DMS53 treated with DMSO at 0.1 percent for 48 hours (cell line): ENCODE results near the gene EPB42.
"Not testable (repeated sequence)": the region's sequence is repeated elsewhere in the genome, so short reads cannot be mapped to it uniquely, and the experiment has no call there.

Experiments used
- DNase-seq: peaks from one replicate; lab custom pipeline; 2025; ENCODE audit not compliant: unreplicated experiment; lab: John Stamatoyannopoulos, UW

The EPB42 gene

GRCh38 chr15:43213466-43213865 is 7.4 kb downstream of the EPB42 start:
- DNase-seq: no peak

- DNase-seq: no peak
These were observed 7.9 kb downstream of the EPB42 start for GRCh38 chr15:43212951-43213350.

GRCh38 chr15:43212299-43212698 is 8.5 kb downstream of the EPB42 start:
- no peak for DNase-seq

GRCh38 chr15:43211224-43211735 is 9.5 kb downstream of the EPB42 start:
- DNase-seq: no peak

GRCh38 chr15:43210807-43211206 is 10.0 kb downstream of the EPB42 start:
- no peak for DNase-seq

- no peak for DNase-seq
These were observed 10.6 kb downstream of the EPB42 start for GRCh38 chr15:43210172-43210745.

- peak; percentile 3 for DNase-seq
These were observed 11.6 kb downstream of the EPB42 start for GRCh38 chr15:43209059-43209824.

GRCh38 chr15:43208052-43209002 is 12.5 kb downstream of the EPB42 start:
- no peak for DNase-seq

- DNase-seq: no peak
These were observed 13.8 kb downstream of the EPB42 start for GRCh38 chr15:43207024-43207423.

- DNase-seq: no peak
These were observed 14.8 kb downstream of the EPB42 start for GRCh38 chr15:43206054-43206453.

- DNase-seq: peak; percentile 9
These were observed 16.6 kb downstream of the EPB42 start for GRCh38 chr15:43204016-43204901.

- no peak for DNase-seq
These were observed 20.8 kb downstream of the EPB42 start for GRCh38 chr15:43199945-43200488.

- no peak for DNase-seq
These were observed 21.8 kb downstream of the EPB42 start for GRCh38 chr15:43198992-43199391.

GRCh38 chr15:43198556-43198955 is 22.3 kb downstream of the EPB42 start:
- not testable (repeated sequence) for DNase-seq

GRCh38 chr15:43197773-43198172 is 23.0 kb downstream of the EPB42 start:
- not testable (repeated sequence) for DNase-seq

GRCh38 chr15:43196760-43197548 is 23.9 kb downstream of the EPB42 start:
- no peak for DNase-seq

- DNase-seq: no peak
These were observed 26.0 kb downstream of the EPB42 start for GRCh38 chr15:43194795-43195194.

- no peak for DNase-seq
These were observed 27.1 kb downstream of the EPB42 start for GRCh38 chr15:43193710-43194109.

GRCh38 chr15:43190178-43190577 is 30.6 kb downstream of the EPB42 start:
- no peak for DNase-seq
